DOHH2 (cell line): Measurements from ENCODE around the gene HOTAIR.

Experiments used
- CTCF ChIP-seq: fragments of 200-600 bp; sonication (generic); IDR thresholded peaks from one replicate; pipeline ENCODE4 v1.5.1; 2014; ENCODE audit warnings: antibody characterized with exemption, mild to moderate bottlenecking, low read depth, low read length; ENCODE audit not compliant: poor library complexity, severe bottlenecking
- EZH2phosphoT487 ChIP-seq: fragments of 200-600 bp; sonication (generic); IDR thresholded peaks from 2 replicates; pipeline ENCODE4 v1.6.1; 2017; ENCODE audit warnings: borderline replicate concordance, mild to moderate bottlenecking, antibody characterized with exemption, low read length, moderate library complexity, mixed read lengths

- TF ChIP-seq CTCF (no peak), EZH2phosphoT487 (no peak)
Observed at GRCh38 chr12:54016051-54016450, 41.3 kb upstream of the HOTAIR start.
